Ovary (tissue), 9 donors: Measurements from ENCODE around the gene SLC4A8. TPM values are rescaled to one million over a fixed set of nuclear protein-coding genes. Genes with fewer than 3 reads are reported as not detected.

Experiments used
- DNase-seq, 5 donors: peaks; one replicate each; pipeline ENCODE4 v3.0.0-alpha.2; 2019 to 2020
- H3K27ac ChIP-seq, 2 donors: fragments of 200-600 bp; one replicate each; pipeline versions ENCODE4 v1.5.1 to v1.8.0; 2019 to 2022
- H3K27me3 ChIP-seq: fragments of 200-600 bp; one replicate; pipeline ENCODE4 v1.8.0; 2022
- H3K36me3 ChIP-seq: fragments of 200-600 bp; sonication (generic); one replicate; pipeline ENCODE4 v1.5.1; 2019
- H3K4me1 ChIP-seq: one replicate; pipeline ENCODE4 v1.8.1; 2013; ENCODE audit warnings: mild to moderate bottlenecking, moderate library complexity; ENCODE audit not compliant: insufficient read depth
- H3K4me3 ChIP-seq: fragments of 200-600 bp; sonication (generic); one replicate; pipeline ENCODE4 v1.5.1; 2017
- H3K9me3 ChIP-seq, 2 donors: fragments of 200-600 bp in 1 of 2; sonication (generic) in 1 of 2; one replicate each; pipeline versions ENCODE4 v1.5.1 to v1.8.1; 2013 to 2019; ENCODE audit warnings: mild to moderate bottlenecking in 1 of 2, moderate library complexity in 1 of 2
- CTCF ChIP-seq, 3 donors: fragments of 450-650 bp in 2 of 3; fragments of 200-600 bp in 1 of 3; IDR thresholded peaks; one replicate each; pipeline versions ENCODE4 v1.5.1 to v1.8.0; 2016 to 2022; ENCODE audit warnings: antibody characterized with exemption in 3 of 3, mild to moderate bottlenecking in 1 of 3
- EP300 ChIP-seq: sonication (generic); formaldehyde crosslinking; IDR thresholded peaks from one replicate; pipeline ENCODE4 v1.6.1; 2017; ENCODE audit warnings: antibody characterized with exemption
- POLR2A ChIP-seq: fragments of 450-650 bp; IDR thresholded peaks from one replicate; pipeline ENCODE4 v1.6.1; 2017; ENCODE audit warnings: antibody characterized with exemption, mild to moderate bottlenecking, moderate library complexity
- WGBS, 3 donors: extraction: QIAGEN DNeasy Blood & Tissue Kit in 1 of 3; methylation state at CpG; one replicate each; pipeline versions ENCODE4 v1.1.5 to v1.1.7; 2013 to 2017; 5-methylcytosine and 5-hydroxymethylcytosine counted together
- intact Hi-C, 4 donors: fragments of 100-400 bp; cut with DNase I; formaldehyde crosslinking; loops; one replicate each; pipeline versions ENCODE4 v1.11.0 to v1.15.1; 2022 to 2023
- polyA plus RNA-seq, 2 donors: library from polyadenylated mRNA; stranded (reverse); fragments of 200-250 nt in 1 of 2; fragments of 350-450 nt in 1 of 2; fragmentation: Illumina TruSeq in 1 of 2; extraction: RNeasy Lipid Tissue Mini Kit (QIAGEN cat#74804) in 1 of 2; gene quantifications; one replicate each; pipeline ENCODE4 v1.2.3, GENCODE V29; 2013 to 2014
- total RNA-seq, 7 donors: library from RNA; depleted of rRNA in 2 of 7; stranded (reverse); fragments of >200 nt in 2 of 7; fragmentation: NEBNext Ultra II Directional in 3 of 7; extraction: Animal tissue kit (Norgen Biotek cat#: 25700) in 3 of 7; gene quantifications; one replicate each; pipeline versions ENCODE4 v1.1.0 to v1.2.4, GENCODE V29; 2016 to 2023
- donor health status: DM: no; HTN: no; CAD: no; lungs with moderate emphysema.
- donor health status: DM: no; HTN: no; CAD: no.
- donor health status: Bipolar disorder and iron deficiency.
- donor health status: DM: yes; HTN: yes; CAD: no.
- donor health status: DM: no; HTN: no; CAD: no.
- donor health status: DM: yes; HTN: yes; CAD: no.

Gene SLC4A8
- total and polyA plus RNA-seq, 9 donors, result 1.5 to 18.5 (median 7.8) TPM

- TF ChIP-seq POLR2A, result no peak
- TF ChIP-seq CTCF (IDR thresholded peaks at IDR 0.05), result no peak
- TF ChIP-seq EP300, result no peak
Observed at GRCh38 chr12:51437431-51437830, 12.8 kb downstream of the SLC4A8 start.

GRCh38 chr12:51439330-51439729 is 14.7 kb downstream of the SLC4A8 start:
- no peaks in the 10 kb centered on the region for H3K27me3 ChIP-seq
- H3K4me3 ChIP-seq, result no peak overlapping the region
- H3K36me3 ChIP-seq, result no peaks in the 10 kb centered on the region
- peak overlapping the region in 1 of 2 donors; percentile 26 for H3K27ac ChIP-seq
- TF ChIP-seq CTCF (IDR thresholded peaks at IDR 0.05), result no peak
- TF ChIP-seq EP300, result no peak
- no peak for TF ChIP-seq POLR2A
- intact Hi-C loops, result no loop called here
- no peaks in the 10 kb centered on the region for H3K4me1 ChIP-seq
- no peak for DNase-seq
- H3K9me3 ChIP-seq, result no peaks in the 10 kb centered on the region
- 86 to 91% (median 90%) methylated on average over 2 of the region's 2 CpGs for WGBS, 3 donors

More at GRCh38 chr12:51437431-51437830, 12.8 kb downstream of the SLC4A8 start:
- H3K4me1 ChIP-seq, result no peaks in the 10 kb centered on the region
- DNase-seq, result no peak
- WGBS, 3 donors, result 77 to 88% (median 81%) methylated on average over 1 of the region's 1 CpG
- intact Hi-C loops, result no loop called here
- H3K4me3 ChIP-seq, result no peak overlapping the region
- H3K27me3 ChIP-seq, result no peaks in the 10 kb centered on the region
- H3K27ac ChIP-seq, result no peak overlapping the region
- H3K36me3 ChIP-seq, result no peaks in the 10 kb centered on the region
- H3K9me3 ChIP-seq, result no peaks in the 10 kb centered on the region

- Histone ChIP-seq H3K4me1 (no peaks in the 10 kb centered on the region), H3K36me3 (no peaks in the 10 kb centered on the region), H3K9me3 (no peaks in the 10 kb centered on the region), H3K27ac (peak overlapping the region in 1 of 2 donors; percentile 40), H3K4me3 (no peak overlapping the region), H3K27me3 (no peaks in the 10 kb centered on the region)
- TF ChIP-seq POLR2A, result no peak
- intact Hi-C loops, result no loop called here
- DNase-seq, result peak; percentile 36 to 56 (median 40)
- 4 to 35% (median 7%) methylated on average over 3 of the region's 3 CpGs for WGBS, 3 donors
Observed at GRCh38 chr12:51441583-51441982, 17.0 kb downstream of the SLC4A8 start.

GRCh38 chr12:51442324-51442723 is 17.7 kb downstream of the SLC4A8 start:
- no peaks in the 10 kb centered on the region for H3K4me1 ChIP-seq
- WGBS, 3 donors, result 63 to 73% (median 66%) methylated on average over 4 of the region's 4 CpGs
- H3K27ac ChIP-seq, result no peak overlapping the region
- TF ChIP-seq EP300 (no peak), POLR2A (no peak), CTCF (IDR thresholded peaks at IDR 0.05) (no peak)
- no peaks in the 10 kb centered on the region for H3K36me3 ChIP-seq
- H3K27me3 ChIP-seq, result no peaks in the 10 kb centered on the region
- intact Hi-C loops, result no loop called here
- DNase-seq, result no peak
- H3K9me3 ChIP-seq, result no peaks in the 10 kb centered on the region
- H3K4me3 ChIP-seq, result no peak overlapping the region

GRCh38 chr12:51443573-51443972 is 18.9 kb downstream of the SLC4A8 start:
- Histone ChIP-seq H3K4me3 (no peak overlapping the region), H3K27me3 (no peaks in the 10 kb centered on the region), H3K9me3 (no peaks in the 10 kb centered on the region), H3K27ac (no peak overlapping the region), H3K36me3 (no peaks in the 10 kb centered on the region), H3K4me1 (no peaks in the 10 kb centered on the region)
- WGBS, 3 donors, result 91 to 95% (median 93%) methylated on average over 5 of the region's 5 CpGs
- intact Hi-C loops, result no loop called here
- no peak for DNase-seq
- TF ChIP-seq POLR2A, result no peak
- no peak for TF ChIP-seq CTCF (IDR thresholded peaks at IDR 0.05)
- no peak for TF ChIP-seq EP300
